NCI-H460 (cell line): Measurements from ENCODE around the gene CA10. TPM values are rescaled to one million over a fixed set of nuclear protein-coding genes. Genes with fewer than 3 reads are reported as not detected.

Experiments used
- DNase-seq: peaks from one replicate; pipeline ENCODE4 v3.0.0-alpha.2; 2016; ENCODE audit warnings: low read depth; ENCODE audit errors: extremely low read depth
- total RNA-seq: library from RNA; depleted of rRNA; stranded (reverse); fragments of >200 nt; shearing (Covaris generic); gene quantifications from 2 replicates; pipeline ENCODE4 v1.2.3, GENCODE V29; 2014

Gene CA10
- total RNA-seq, 1 experiment from 2014 or later = not detected

DNA sequence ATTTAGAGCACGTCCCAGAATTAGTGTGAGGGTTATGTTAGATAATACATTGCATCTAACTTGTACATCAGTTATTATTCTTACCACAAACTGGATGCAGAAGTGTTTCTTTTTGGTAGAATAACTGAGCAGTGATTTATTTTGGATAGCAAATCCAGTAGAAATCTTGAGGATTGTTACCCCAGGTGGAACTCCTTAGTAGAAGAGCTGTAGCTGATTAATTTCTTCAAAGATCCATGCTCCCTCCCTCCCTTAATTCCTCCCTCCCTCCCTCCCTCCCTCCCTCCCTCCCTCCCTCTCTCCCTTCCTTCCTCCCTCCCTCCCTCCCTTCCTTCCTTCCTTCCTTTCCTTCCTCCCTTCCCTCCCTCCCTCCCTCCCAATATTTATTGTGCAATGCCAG is 337.7 kb downstream of the CA10 start:
- no peak for DNase-seq

DNA sequence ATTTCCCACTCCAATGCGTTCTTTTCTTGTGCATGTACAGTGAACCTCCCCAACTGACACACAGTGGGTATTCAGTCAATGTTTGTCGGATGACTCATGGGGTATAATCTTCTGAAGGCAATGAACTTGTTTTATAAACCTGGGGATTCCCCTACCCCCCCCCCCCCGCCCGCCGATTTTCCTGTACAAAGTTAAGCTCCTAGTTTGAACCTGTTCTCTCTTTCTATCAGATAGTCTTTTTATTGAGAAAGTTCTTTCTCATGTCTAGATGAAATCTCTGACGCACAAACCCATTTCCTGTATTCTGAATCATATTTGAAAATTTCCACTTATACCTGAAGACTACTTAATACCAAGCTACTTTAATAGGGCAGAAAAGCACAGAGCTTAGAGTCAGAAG is 338.3 kb downstream of the CA10 start:
- DNase-seq = no peak

DNA sequence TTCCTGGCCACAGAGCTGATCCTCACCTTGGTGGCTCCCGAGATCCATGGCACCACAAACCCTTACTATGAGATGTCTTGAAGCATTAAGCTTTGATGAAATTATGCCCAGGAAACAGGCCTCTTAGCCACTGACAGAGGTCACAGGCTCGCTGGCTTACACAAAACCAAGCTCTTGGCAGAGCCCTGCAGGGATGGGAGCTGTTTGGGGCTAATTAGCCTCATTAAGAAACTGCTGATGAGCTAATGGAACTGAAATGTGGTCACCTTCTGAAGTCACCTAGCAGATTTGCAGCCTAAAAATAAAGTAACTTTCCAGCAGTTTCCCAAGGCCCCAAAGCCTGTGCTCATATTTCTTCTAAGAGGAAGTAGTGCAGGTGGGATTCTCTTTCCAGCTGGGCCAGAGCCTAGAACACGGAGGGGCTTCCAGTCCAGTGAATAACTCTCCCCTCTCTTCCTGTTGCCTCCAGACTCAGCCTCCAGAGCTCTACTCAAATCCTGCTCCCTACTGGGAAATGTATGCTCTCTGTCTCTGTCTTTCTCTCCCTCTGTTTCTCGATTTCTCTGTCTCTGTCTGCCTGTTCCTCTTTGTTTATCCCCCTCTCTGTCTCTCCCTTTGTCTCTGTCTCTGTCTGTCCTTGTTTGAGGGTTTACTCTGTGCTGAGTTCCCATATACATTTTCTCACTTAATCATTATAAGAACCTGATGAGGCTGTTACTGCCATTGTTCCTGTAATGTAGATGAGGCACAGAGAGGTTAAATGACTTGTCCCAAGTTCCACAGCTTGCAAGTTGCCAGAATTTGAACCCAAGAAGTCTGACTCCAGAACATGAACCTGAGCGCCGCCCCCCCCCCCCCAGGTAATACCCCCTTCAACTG is 338.9 kb downstream of the CA10 start:
- DNase-seq = no peak

DNA sequence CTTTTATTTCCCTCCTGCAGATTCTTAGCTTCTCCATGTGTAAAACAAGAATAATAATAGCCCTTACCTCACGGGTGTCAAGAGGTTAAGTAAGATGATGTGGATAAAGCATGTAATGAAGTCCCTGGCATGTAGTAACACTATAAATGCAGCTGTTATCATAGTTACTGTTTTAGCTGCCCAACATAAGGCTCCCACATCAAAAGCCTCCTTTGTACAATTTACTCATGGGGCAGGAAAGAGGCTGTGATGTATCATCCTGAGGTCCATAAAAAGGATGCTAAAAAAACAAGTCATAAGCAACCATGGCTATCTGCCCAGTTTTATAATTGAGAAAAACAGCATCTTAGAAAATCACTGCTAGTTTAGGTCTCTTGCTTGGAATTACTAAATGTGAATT is 339.7 kb downstream of the CA10 start:
- no peak for DNase-seq

- DNase-seq = no peak
Observed at GRCh38 chr17:51817955-51818354, 340.6 kb downstream of the CA10 start.

DNA sequence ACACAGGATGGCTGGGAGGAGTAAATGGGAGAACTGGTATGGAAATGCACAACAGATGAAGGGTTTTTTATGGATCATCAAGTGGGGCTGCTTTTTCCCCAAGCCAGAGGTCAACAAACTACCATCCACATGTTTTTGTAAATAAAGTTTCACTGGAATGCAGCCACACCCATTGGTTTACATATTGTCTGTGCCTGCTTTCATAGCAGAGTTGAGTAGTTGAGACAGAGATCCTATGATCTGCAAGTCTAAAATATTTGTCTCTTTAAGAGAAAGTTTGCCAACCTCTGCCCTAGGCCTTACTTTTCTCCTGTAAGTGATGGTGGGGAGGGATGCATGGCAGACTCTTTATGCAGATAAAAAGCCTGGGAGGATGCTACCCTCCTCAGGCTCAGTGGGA is 341.4 kb downstream of the CA10 start:
- no peak for DNase-seq

- DNase-seq = no peak
Observed at GRCh38 chr17:51815097-51815496, 343.4 kb downstream of the CA10 start.

GRCh38 chr17:51814521-51814920 is 344.0 kb downstream of the CA10 start:
- DNase-seq = no peak

GRCh38 chr17:51813784-51814174 is 344.7 kb downstream of the CA10 start:
- DNase-seq = no peak

DNA sequence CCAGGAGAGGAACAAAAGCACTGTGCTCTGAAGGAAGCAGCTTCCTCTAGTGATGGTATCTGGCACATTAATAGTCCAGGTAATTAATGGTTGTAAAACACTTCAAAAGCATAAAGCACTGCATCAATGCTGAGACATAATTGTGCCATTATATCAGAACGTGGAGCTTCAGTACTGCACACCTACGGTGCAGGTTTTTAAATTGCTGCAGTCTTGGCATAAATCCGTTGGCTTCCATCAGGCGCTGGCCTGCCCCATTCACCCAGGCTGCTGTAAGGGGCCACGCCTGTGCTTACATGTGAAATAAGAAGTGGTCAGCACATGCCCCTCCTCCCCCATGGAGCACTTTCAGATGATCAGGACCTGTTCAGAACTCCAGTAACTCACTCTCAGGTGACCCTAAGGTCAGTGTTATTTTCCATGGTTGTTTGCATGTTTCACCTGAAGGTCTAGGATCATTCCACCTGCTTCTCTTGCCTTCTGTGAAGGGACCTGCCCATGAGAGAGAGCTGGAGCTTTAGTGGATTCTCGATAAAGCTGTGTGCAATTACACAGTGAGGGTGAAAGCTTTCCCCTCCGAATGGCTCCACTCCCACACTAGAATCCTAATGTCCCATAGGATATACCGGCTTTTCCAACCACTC is 345.3 kb downstream of the CA10 start:
- no peak for DNase-seq

GRCh38 chr17:51807460-51807859 is 351.1 kb downstream of the CA10 start:
- DNase-seq = no peak

- no peak for DNase-seq
Observed at GRCh38 chr17:51805765-51806164, 352.7 kb downstream of the CA10 start.

GRCh38 chr17:51805185-51805584 is 353.3 kb downstream of the CA10 start:
- no peak for DNase-seq

- DNase-seq = no peak
Observed at GRCh38 chr17:51803161-51803560, 355.4 kb downstream of the CA10 start.

GRCh38 chr17:51802544-51802943 is 356.0 kb downstream of the CA10 start:
- no peak for DNase-seq

GRCh38 chr17:51801626-51802025 is 356.9 kb downstream of the CA10 start:
- no peak for DNase-seq

DNA sequence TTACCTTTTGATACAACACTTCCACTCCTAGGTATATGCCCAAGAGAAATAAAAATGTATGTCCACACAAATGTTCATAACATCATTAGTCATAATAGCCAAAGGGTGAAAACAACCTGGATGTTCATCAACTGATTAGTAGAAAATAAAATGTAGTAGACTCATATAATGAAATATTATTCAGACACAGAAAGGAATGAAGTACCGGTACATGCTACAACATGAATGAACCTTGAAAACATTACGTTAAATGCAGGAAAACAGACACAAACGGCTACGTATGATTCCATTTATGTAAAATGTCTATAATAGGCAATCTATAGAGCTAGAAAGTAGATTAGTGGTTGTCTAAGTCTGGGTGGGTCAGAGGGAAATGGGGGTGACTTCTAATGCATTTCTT is 358.5 kb downstream of the CA10 start:
- no peak for DNase-seq

GRCh38 chr17:51799240-51799639 is 359.3 kb downstream of the CA10 start:
- no peak for DNase-seq

- DNase-seq = no peak
Observed at GRCh38 chr17:51797150-51797549, 361.4 kb downstream of the CA10 start.

DNA sequence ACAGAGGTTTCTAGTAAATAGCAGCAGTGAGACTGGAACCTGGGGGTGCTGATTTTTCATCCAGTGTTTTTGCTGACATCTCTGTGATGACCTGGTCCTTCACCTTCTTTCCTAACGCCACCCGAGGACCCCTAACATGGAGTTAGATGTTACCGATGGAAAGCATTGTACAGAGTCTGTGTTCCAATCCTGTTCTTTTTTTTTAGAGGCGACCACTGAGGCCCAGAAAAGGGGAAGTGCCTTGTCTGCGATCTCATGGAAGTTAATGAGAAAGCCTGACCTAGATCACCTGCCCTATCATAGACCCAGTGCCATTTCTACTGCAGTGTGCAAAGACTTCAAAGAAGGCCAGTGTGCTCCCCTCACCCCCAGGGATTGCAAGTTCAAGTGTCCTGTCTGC is 362.5 kb downstream of the CA10 start:
- DNase-seq = no peak

DNA sequence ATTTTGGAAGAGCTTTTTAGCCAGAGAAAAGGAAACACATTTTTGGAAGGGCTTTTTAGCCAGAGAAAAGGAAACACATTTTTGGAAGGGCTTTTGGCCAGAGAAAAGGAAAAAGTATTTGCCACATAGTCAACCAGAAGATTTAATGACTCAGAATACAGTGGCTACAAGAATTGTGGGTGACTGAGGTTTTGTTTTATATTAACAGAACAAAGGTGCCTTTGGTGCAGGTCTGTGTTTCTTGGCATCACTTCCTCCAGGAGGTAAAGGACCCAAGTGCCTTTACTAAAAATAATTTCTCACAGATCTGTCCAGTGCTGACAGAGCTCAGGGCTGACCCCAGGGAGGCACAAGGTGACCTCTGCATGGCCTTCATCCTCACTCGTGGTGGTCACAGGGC is 363.1 kb downstream of the CA10 start:
- DNase-seq = no peak

GRCh38 chr17:51794466-51794865 is 364.0 kb downstream of the CA10 start:
- no peak for DNase-seq
